Pancreas (tissue), 10 donors: ENCODE data around the gene KBTBD13. TPM values are rescaled to one million over a fixed set of nuclear protein-coding genes. Genes with fewer than 3 reads are reported as not detected.
"Not testable (repeated sequence)": the region's sequence is repeated elsewhere in the genome, so short reads cannot be mapped to it uniquely, and the experiment has no call there.

Source experiments
- ATAC-seq, 4 donors: fragments of 200-7000 bp; cut with Tn5 transposase; one replicate each; pipeline versions ENCODE4 v1.8.0 to v1.9.1; 2020; ENCODE audit warnings: mild to moderate bottlenecking in 4 of 4, moderate library complexity in 4 of 4
- DNase-seq, 6 donors: peaks; one replicate each; pipeline ENCODE4 v3.0.0-alpha.2; 2020
- FAIRE-seq: peaks from 2 replicates; lab custom pipeline; 2012; peaks lifted over from hg19 to GRCh38; lab: Jason Lieb, UNC
- H3K27ac ChIP-seq, 4 donors: fragments of 200-600 bp; sonication (generic); 1 replicate in 3 of 4; 2 replicates in 1 of 4; pipeline versions ENCODE4 v1.5.0 to v1.8.0; 2020
- H3K27me3 ChIP-seq, 4 donors: fragments of 200-600 bp; one replicate each; pipeline ENCODE4 v1.8.0; 2021
- H3K36me3 ChIP-seq, 3 donors: fragments of 200-600 bp; sonication (generic) in 1 of 3; one replicate each; pipeline versions ENCODE4 v1.5.0 to v1.8.0; 2020 to 2021
- H3K4me1 ChIP-seq, 3 donors: fragments of 200-600 bp; one replicate each; pipeline ENCODE4 v1.8.0; 2021
- H3K4me3 ChIP-seq, 4 donors: fragments of 200-600 bp; sonication (generic) in 2 of 4; one replicate each; pipeline versions ENCODE4 v1.5.0 to v1.8.0; 2020 to 2021
- H3K9me3 ChIP-seq, 4 donors: fragments of 200-600 bp; one replicate each; pipeline ENCODE4 v1.8.0; 2021
- WGBS, 2 donors: extraction: QIAGEN DNeasy Blood & Tissue Kit; methylation state at CpG; one replicate each; pipeline ENCODE4 v1.1.7; 2013; 5-methylcytosine and 5-hydroxymethylcytosine counted together
- intact Hi-C, 3 donors: fragments of 100-400 bp; cut with DNase I; formaldehyde crosslinking; loops; one replicate each; pipeline versions ENCODE4 v1.11.1 to v1.14.2; 2022
- polyA plus RNA-seq, 2 donors: library from polyadenylated mRNA; stranded (reverse); fragments of 200-250 nt; gene quantifications; one replicate each; pipeline ENCODE4 v1.2.3, GENCODE V29; 2013
- total RNA-seq, 6 donors: library from RNA; stranded (reverse); fragmentation: NEBNext Ultra II Directional in 4 of 6; extraction: Animal tissue kit (Norgen Biotek cat#: 25700) in 4 of 6; gene quantifications; one replicate each; pipeline versions ENCODE4 v1.2.1 to v1.2.4, GENCODE V29; 2021 to 2023
- TF ChIP-seq, protein P1 (sequence below), 4 donors: fragments of 200-600 bp; sonication (generic) in 3 of 4; IDR thresholded peaks; one replicate each; pipeline versions ENCODE4 v1.5.0 to v1.8.0; 2021; ENCODE audit warnings: antibody characterized with exemption in 4 of 4
- donor health status: healthy with polysubstance abuse.
- donor health status: DM: no; HTN: no; CAD: no; lungs with moderate emphysema.
- donor health status: DM: no; HTN: no; CAD: no.
- donor health status: control.
- donor health status: control.
- donor health status: Bipolar disorder and iron deficiency.
- donor health status: DM: yes; HTN: yes; CAD: no.
- donor health status: DM: no; HTN: no; CAD: no.
- donor health status: DM: no; HTN: no; CAD: no.
- donor health status: DM: yes; HTN: yes; CAD: no.

Gene KBTBD13
- total and polyA plus RNA-seq, 8 donors, result not detected

DNA sequence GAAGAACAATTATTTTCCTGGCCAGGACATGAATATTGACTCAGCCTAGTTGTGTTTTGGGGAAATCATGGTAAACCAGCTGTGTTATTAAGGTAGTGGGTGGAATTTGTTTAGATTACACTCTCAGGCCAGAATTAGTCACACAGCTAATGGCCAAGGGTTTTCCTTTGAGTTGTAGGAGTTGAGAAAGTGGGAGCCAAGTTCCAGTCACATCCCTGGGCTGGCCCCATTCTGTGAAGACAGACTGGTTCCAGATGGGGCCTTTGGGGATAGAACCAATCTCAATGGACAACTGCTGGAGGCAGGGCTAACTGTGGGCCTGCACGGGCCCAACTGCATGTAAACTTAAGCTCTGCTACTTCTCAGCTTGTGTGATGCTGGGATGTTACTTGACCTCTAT, 7.4 kb upstream of the KBTBD13 start:
- 77 to 93% methylated on average over 1 of the region's 1 CpG for WGBS, 2 donors
- DNase-seq, result peak in 1 of 6 donors; percentile 28
- ATAC-seq, result peak in 3 of 4 donors; percentile 63 to 66 (median 63)

DNA sequence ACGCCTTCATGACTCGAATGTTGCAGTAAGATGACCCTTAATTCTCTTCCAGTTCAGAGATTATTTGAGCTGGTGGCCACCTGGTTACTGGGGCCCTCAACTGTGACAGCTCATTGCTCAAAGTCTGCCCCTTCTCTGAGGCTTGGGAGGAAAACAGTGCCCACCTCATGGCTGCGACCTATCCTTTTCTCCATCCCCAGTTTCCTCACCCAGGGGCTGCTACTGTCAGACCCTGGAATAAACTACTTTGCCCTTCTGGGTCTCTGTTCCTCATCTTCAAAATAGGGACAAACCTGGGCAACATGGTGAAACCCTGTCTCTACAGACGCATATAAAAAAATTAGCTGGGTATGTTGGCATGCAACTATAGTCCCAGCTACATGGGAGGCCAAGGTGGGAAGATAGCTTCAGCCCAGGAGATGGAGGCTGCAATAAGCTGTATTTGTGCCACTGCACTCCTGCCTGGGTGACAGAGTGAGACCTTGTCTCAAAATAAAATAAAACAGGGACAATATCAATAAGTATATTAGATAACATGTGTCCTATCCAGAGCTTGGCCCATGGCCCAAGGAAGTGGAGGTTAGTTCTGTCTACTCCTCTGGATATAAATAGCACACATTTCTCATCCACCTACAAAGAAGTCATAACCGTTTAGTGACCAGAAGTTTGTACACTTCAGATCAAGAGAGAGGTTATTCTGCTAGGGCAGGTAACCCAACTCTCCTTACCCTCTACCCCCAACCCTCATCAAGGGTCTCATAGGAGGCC, 6.6 kb upstream of the KBTBD13 start:
- 72 to 73% methylated on average over 5 of the region's 5 CpGs for WGBS, 2 donors
- no peaks in the 10 kb centered on the region for H3K36me3 ChIP-seq
- no peak overlapping the region for H3K27ac ChIP-seq

More for the DNA sequence above, 7.4 kb upstream of the KBTBD13 start:
- H3K4me1 ChIP-seq, result no peaks in the 10 kb centered on the region
- intact Hi-C loops, result no loop called here
- no peak overlapping the region for H3K27ac ChIP-seq
- no peaks in the 10 kb centered on the region for H3K36me3 ChIP-seq
- H3K4me3 ChIP-seq, result no peak overlapping the region
- H3K27me3 ChIP-seq, result peaks cover 0 to 5% (median 0%) of the 10 kb centered on the region in 4 donors
- TF ChIP-seq, protein P1, sequence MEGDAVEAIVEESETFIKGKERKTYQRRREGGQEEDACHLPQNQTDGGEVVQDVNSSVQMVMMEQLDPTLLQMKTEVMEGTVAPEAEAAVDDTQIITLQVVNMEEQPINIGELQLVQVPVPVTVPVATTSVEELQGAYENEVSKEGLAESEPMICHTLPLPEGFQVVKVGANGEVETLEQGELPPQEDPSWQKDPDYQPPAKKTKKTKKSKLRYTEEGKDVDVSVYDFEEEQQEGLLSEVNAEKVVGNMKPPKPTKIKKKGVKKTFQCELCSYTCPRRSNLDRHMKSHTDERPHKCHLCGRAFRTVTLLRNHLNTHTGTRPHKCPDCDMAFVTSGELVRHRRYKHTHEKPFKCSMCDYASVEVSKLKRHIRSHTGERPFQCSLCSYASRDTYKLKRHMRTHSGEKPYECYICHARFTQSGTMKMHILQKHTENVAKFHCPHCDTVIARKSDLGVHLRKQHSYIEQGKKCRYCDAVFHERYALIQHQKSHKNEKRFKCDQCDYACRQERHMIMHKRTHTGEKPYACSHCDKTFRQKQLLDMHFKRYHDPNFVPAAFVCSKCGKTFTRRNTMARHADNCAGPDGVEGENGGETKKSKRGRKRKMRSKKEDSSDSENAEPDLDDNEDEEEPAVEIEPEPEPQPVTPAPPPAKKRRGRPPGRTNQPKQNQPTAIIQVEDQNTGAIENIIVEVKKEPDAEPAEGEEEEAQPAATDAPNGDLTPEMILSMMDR (IDR thresholded peaks at IDR 0.05), result no peak
- no peak for FAIRE-seq
- no peaks in the 10 kb centered on the region for H3K9me3 ChIP-seq

GRCh38 chr15:65071381-65071811, 5.2 kb upstream of the KBTBD13 start:
- ATAC-seq, result peak in 2 of 4 donors; percentile 25 to 31

More for the DNA sequence above, 6.6 kb upstream of the KBTBD13 start:
- no peaks in the 10 kb centered on the region for H3K9me3 ChIP-seq
- DNase-seq, result no peak
- H3K4me3 ChIP-seq, result no peak overlapping the region
- peaks cover 0 to 5% (median 0%) of the 10 kb centered on the region in 4 donors for H3K27me3 ChIP-seq
- no peak for FAIRE-seq
- ATAC-seq, result no peak
- intact Hi-C loops, result no loop called here
- no peaks in the 10 kb centered on the region for H3K4me1 ChIP-seq
- TF ChIP-seq, protein P1 (IDR thresholded peaks at IDR 0.05), result no peak

DNA sequence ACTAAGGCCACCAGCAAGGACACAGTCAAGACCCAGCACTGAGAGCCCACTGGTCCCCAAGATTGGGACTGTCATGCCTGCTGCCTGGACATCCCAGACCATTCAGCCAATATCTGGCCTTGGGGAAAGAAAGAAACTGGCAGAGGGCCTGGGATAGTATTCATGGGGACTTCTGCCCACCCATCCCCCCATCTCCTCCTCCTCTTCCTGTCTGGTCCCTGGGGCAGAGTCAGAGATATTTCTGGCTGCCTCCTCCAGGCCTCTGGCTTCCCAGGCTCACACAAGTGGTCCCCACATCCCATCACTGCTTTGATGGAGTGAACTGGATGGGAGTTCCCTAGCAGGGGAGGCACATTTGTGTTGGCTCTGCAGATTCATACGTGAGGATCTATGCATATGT, 4.5 kb upstream of the KBTBD13 start:
- H3K4me3 ChIP-seq, result no peak overlapping the region
- DNase-seq (no peak), FAIRE-seq (no peak), ATAC-seq (no peak)
- H3K27me3 ChIP-seq, result peaks cover 0 to 5% (median 0%) of the 10 kb centered on the region in 4 donors
- 83 to 89% methylated on average over 1 of the region's 1 CpG for WGBS, 2 donors
- no peaks in the 10 kb centered on the region for H3K4me1 ChIP-seq
- TF ChIP-seq, protein P1 (IDR thresholded peaks at IDR 0.05), result no peak
- H3K9me3 ChIP-seq, result no peaks in the 10 kb centered on the region
- intact Hi-C loops, result no loop called here
- H3K36me3 ChIP-seq, result no peaks in the 10 kb centered on the region
- H3K27ac ChIP-seq, result no peak overlapping the region

More at GRCh38 chr15:65071381-65071811, 5.2 kb upstream of the KBTBD13 start:
- 68 to 76% methylated on average over 5 of the region's 5 CpGs for WGBS, 2 donors
- intact Hi-C loops, result no loop called here
- H3K4me3 ChIP-seq, result no peak overlapping the region
- H3K9me3 ChIP-seq, result no peaks in the 10 kb centered on the region
- H3K27me3 ChIP-seq, result peaks cover 0 to 5% (median 0%) of the 10 kb centered on the region in 4 donors
- no peaks in the 10 kb centered on the region for H3K36me3 ChIP-seq
- FAIRE-seq, result no peak
- no peaks in the 10 kb centered on the region for H3K4me1 ChIP-seq
- DNase-seq, result no peak
- no peak overlapping the region for H3K27ac ChIP-seq
- TF ChIP-seq, protein P1 (IDR thresholded peaks at IDR 0.05), result no peak

GRCh38 chr15:65072617-65073016, 3.9 kb upstream of the KBTBD13 start:
- no peak overlapping the region for H3K4me3 ChIP-seq
- WGBS, 2 donors, result 79 to 89% methylated on average over 3 of the region's 3 CpGs
- no peaks in the 10 kb centered on the region for H3K9me3 ChIP-seq
- H3K36me3 ChIP-seq, result no peaks in the 10 kb centered on the region
- intact Hi-C loops, result no loop called here
- ATAC-seq, result no peak
- H3K27me3 ChIP-seq, result peaks cover 0 to 1% (median 0%) of the 10 kb centered on the region in 4 donors
- H3K4me1 ChIP-seq, result no peaks in the 10 kb centered on the region
- H3K27ac ChIP-seq, result no peak overlapping the region
- TF ChIP-seq, protein P1 (IDR thresholded peaks at IDR 0.05), result no peak
- no peak for DNase-seq
- no peak for FAIRE-seq

- WGBS, 2 donors, result 87 to 93% methylated on average over 9 to 20 of the region's 22 CpGs
- H3K27me3 ChIP-seq, H3K36me3 ChIP-seq, H3K27ac ChIP-seq, H3K4me3 ChIP-seq, ATAC-seq, intact Hi-C loops, H3K4me1 ChIP-seq, FAIRE-seq, DNase-seq, H3K9me3 ChIP-seq: not testable (repeated sequence)
Observed at GRCh38 chr15:65074946-65075345, 1.6 kb upstream of the KBTBD13 start.

GRCh38 chr15:65075607-65076395, 745 bp upstream of the KBTBD13 start:
- intact Hi-C loops, FAIRE-seq, DNase-seq, H3K9me3 ChIP-seq, H3K27me3 ChIP-seq, H3K27ac ChIP-seq, H3K4me3 ChIP-seq, H3K4me1 ChIP-seq, H3K36me3 ChIP-seq, ATAC-seq: not testable (repeated sequence)
- WGBS, 2 donors, result 73 to 76% methylated on average over 12 of the region's 12 CpGs
